Astrocyte (in vitro differentiated cells and primary cell): Measurements from ENCODE around the gene TACR2. TPM values are rescaled to one million over a fixed set of nuclear protein-coding genes. Genes with fewer than 3 reads are reported as not detected.

Experiments used
- DNase-seq: peaks from one replicate; pipeline ENCODE4 v3.0.0-alpha.2; 2010; ENCODE audit warnings: low read depth
- FAIRE-seq: peaks from 2 replicates; lab custom pipeline; 2011; peaks lifted over from hg19 to GRCh38; lab: Jason Lieb, UNC
- H2AFZ ChIP-seq: 2 replicates; pipeline ENCODE4 v1.6.0; 2012; ENCODE audit warnings: low read depth, low read length, inconsistent platforms
- H3K27ac ChIP-seq: 2 replicates; pipeline ENCODE4 v1.5.1; 2011; ENCODE audit warnings: low read depth, low read length, inconsistent platforms
- H3K27me3 ChIP-seq: 2 replicates; pipeline ENCODE4 v1.6.0; 2011; ENCODE audit warnings: low read length, inconsistent platforms; ENCODE audit not compliant: insufficient read depth
- H3K36me3 ChIP-seq: 2 replicates; pipeline ENCODE4 v1.5.1; 2011; ENCODE audit warnings: low read length, inconsistent platforms; ENCODE audit not compliant: insufficient read depth
- H3K4me1 ChIP-seq: 2 replicates; pipeline ENCODE4 v1.5.1; 2011; ENCODE audit warnings: low read length, inconsistent platforms; ENCODE audit not compliant: insufficient read depth
- H3K4me2 ChIP-seq: 2 replicates; pipeline ENCODE4 v1.6.0; 2012; ENCODE audit warnings: low read length, inconsistent platforms
- H3K4me3 ChIP-seq: 2 replicates; pipeline ENCODE4 v1.5.1; 2011; ENCODE audit warnings: low read depth, mild to moderate bottlenecking, low read length, inconsistent platforms; ENCODE audit not compliant: insufficient read depth
- H3K79me2 ChIP-seq: 2 replicates; pipeline ENCODE4 v1.6.0; 2012; ENCODE audit warnings: mild to moderate bottlenecking, low read length, inconsistent platforms; ENCODE audit not compliant: insufficient read depth
- H3K9ac ChIP-seq: 2 replicates; pipeline ENCODE4 v1.6.0; 2012; ENCODE audit warnings: mild to moderate bottlenecking, low read length, inconsistent platforms
- H3K9me3 ChIP-seq: 2 replicates; pipeline ENCODE4 v1.5.1; 2012; ENCODE audit warnings: low read depth, mild to moderate bottlenecking, low read length, inconsistent platforms; ENCODE audit not compliant: insufficient read depth
- H4K20me1 ChIP-seq: 2 replicates; pipeline ENCODE4 v1.6.0; 2012; ENCODE audit warnings: low read length, inconsistent platforms; ENCODE audit not compliant: insufficient read depth
- H3K27ac Mint-ChIP-seq: one replicate; pipeline ENCODE4 v1.8.0; 2021; ENCODE audit warnings: mild to moderate bottlenecking, mixed read lengths; ENCODE audit not compliant: unreplicated experiment
- H3K27me3 Mint-ChIP-seq: one replicate; pipeline ENCODE4 v1.8.0; 2021; ENCODE audit warnings: low read depth, mixed read lengths; ENCODE audit not compliant: unreplicated experiment
- H3K36me3 Mint-ChIP-seq: one replicate; pipeline ENCODE4 v1.8.0; 2021; ENCODE audit warnings: low read depth, mixed read lengths; ENCODE audit not compliant: unreplicated experiment
- H3K4me1 Mint-ChIP-seq: one replicate; pipeline ENCODE4 v1.8.0; 2021; ENCODE audit warnings: low read depth, mixed read lengths; ENCODE audit not compliant: unreplicated experiment
- H3K4me3 Mint-ChIP-seq: one replicate; pipeline ENCODE4 v1.8.0; 2021; ENCODE audit warnings: mild to moderate bottlenecking, moderate library complexity, mixed read lengths; ENCODE audit not compliant: unreplicated experiment
- H3K9me3 Mint-ChIP-seq: one replicate; pipeline ENCODE4 v1.8.0; 2021; ENCODE audit warnings: mild to moderate bottlenecking, mixed read lengths; ENCODE audit not compliant: unreplicated experiment
- EZH2 ChIP-seq: IDR thresholded peaks from 2 replicates; pipeline ENCODE4 v1.6.1; 2012; ENCODE audit warnings: mild to moderate bottlenecking, low read length, inconsistent platforms; ENCODE audit not compliant: insufficient read depth
- total RNA-seq: library from RNA; stranded (reverse); gene quantifications from 2 replicates; pipeline ENCODE4 v1.2.1, GENCODE V29; 2021
- TF ChIP-seq, protein P1 (sequence below): IDR thresholded peaks from 2 replicates; pipeline ENCODE4 v1.5.1; 2011; ENCODE audit warnings: low read depth, mild to moderate bottlenecking, inconsistent platforms, low read length, moderate library complexity; ENCODE audit not compliant: insufficient read depth

The TACR2 gene
- total RNA-seq, 1 donor from 2014 or later = not detected

DNA sequence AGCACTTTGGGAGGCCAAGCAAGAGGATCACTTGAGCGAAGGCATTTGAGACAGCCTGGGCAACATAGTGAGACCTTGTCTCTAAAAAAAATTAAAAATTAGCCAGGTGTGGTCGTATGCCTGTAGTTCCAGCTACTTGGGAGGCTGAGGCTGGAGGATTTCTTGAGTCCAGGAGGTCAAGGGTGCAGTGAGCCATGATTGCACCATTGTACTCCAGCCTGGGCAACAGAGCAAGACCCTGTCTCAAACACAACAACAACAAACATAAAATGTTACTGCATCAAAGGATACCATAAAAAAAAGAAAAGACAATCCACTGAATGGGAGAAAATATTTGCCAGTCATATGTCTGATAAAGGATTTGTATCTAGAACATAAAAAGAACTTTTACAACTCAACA, 60.5 kb downstream of the TACR2 start:
- Mint-ChIP-seq H3K27me3 (no peaks in the 10 kb centered on the region), H3K9me3 (no peaks in the 10 kb centered on the region), H3K4me3 (no peak overlapping the region), H3K4me1 (peaks cover 16% of the 10 kb centered on the region), H3K36me3 (peaks cover 12% of the 10 kb centered on the region), H3K27ac (no peak overlapping the region)
- Histone ChIP-seq H3K27me3 (no peaks in the 10 kb centered on the region), H3K79me2 (peaks cover 54% of the 10 kb centered on the region), H2AFZ (no peak overlapping the region), H3K36me3 (no peaks in the 10 kb centered on the region), H4K20me1 (peaks cover 37% of the 10 kb centered on the region), H3K27ac (no peak overlapping the region), H3K9ac (no peak overlapping the region), H3K4me2 (no peak overlapping the region), H3K4me1 (peaks cover 36% of the 10 kb centered on the region), H3K4me3 (no peak overlapping the region), H3K9me3 (no peaks in the 10 kb centered on the region)
- no peak for DNase-seq
- TF ChIP-seq, protein P1, sequence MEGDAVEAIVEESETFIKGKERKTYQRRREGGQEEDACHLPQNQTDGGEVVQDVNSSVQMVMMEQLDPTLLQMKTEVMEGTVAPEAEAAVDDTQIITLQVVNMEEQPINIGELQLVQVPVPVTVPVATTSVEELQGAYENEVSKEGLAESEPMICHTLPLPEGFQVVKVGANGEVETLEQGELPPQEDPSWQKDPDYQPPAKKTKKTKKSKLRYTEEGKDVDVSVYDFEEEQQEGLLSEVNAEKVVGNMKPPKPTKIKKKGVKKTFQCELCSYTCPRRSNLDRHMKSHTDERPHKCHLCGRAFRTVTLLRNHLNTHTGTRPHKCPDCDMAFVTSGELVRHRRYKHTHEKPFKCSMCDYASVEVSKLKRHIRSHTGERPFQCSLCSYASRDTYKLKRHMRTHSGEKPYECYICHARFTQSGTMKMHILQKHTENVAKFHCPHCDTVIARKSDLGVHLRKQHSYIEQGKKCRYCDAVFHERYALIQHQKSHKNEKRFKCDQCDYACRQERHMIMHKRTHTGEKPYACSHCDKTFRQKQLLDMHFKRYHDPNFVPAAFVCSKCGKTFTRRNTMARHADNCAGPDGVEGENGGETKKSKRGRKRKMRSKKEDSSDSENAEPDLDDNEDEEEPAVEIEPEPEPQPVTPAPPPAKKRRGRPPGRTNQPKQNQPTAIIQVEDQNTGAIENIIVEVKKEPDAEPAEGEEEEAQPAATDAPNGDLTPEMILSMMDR = no peak
- no peak for TF ChIP-seq EZH2
- FAIRE-seq = no peak

DNA sequence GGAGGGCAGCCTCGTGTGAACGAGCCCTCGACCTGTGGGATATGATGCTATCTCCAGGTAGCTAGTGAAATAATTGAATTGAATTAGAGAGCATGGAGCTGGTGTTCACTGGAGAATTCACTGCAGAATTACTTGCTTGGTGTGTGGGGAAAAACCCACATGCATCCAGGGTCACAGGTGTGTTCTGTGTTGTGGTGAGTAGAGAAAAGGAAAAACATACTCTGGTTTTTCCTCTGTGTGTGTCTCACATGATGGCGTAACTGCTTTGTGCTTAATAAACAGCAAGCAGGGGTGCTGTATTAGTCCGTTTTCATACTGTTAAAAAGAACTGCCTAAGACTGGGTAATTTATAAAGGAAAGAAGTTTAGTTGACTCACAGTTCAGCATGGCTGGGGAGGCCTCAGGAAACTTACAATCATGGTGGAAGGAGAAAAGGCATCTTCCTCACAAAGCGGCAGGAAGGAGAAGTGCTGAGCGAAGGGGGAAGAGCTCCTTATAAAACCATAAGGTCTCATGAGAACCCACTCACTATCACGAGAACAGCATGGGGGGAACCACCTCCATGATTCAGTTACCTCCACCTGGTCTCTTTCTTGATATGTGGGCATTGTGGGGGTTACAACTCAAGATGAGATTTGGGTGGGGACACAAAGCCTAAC, 62.6 kb downstream of the TACR2 start:
- Mint-ChIP-seq H3K4me3 (no peak overlapping the region), H3K27me3 (no peaks in the 10 kb centered on the region), H3K27ac (no peak overlapping the region), H3K9me3 (no peaks in the 10 kb centered on the region), H3K36me3 (peaks cover 16% of the 10 kb centered on the region), H3K4me1 (peaks cover 16% of the 10 kb centered on the region)
- Histone ChIP-seq H3K4me1 (peaks cover 32% of the 10 kb centered on the region), H3K79me2 (peaks cover 47% of the 10 kb centered on the region), H3K9ac (no peak overlapping the region), H3K4me3 (no peak overlapping the region), H3K36me3 (no peaks in the 10 kb centered on the region), H3K9me3 (no peaks in the 10 kb centered on the region), H3K27ac (no peak overlapping the region), H4K20me1 (peaks cover 16% of the 10 kb centered on the region), H2AFZ (no peak overlapping the region), H3K27me3 (no peaks in the 10 kb centered on the region), H3K4me2 (no peak overlapping the region)
- FAIRE-seq (no peak), DNase-seq (no peak)
- TF ChIP-seq, protein P1 = no peak
- TF ChIP-seq EZH2 = no peak

Other genes with a start within 250 kb of the TACR2 start
- gene SUPV3L1, start 236.7 kb downstream of the TACR2 start, total RNA-seq = 31.8 and 34.4 TPM in 2 replicates
- gene HKDC1, start 196.6 kb downstream of the TACR2 start, total RNA-seq = 4.2 and 4.3 TPM in 2 replicates
- gene HK1, start 138.4 kb downstream of the TACR2 start, total RNA-seq = 94.5 and 95.0 TPM in 2 replicates
- 8.7 and 9.4 TPM in 2 replicates for gene TSPAN15, start 34.5 kb upstream of the TACR2 start, total RNA-seq
- not detected in 2 replicates for gene NEUROG3, start 156.5 kb upstream of the TACR2 start, total RNA-seq
- 3.1 and 4.4 TPM in 2 replicates for gene FAM241B, start 213.3 kb upstream of the TACR2 start, total RNA-seq